ENCODE measurements around the gene HS3ST3A1. TPM values are rescaled to one million over a fixed set of nuclear protein-coding genes. Genes with fewer than 3 reads are reported as not detected.

Gene HS3ST3A1
- total RNA-seq, 1 donor from 2014 or later, result 0.93 TPM

- Histone ChIP-seq H3K27ac (no peak overlapping the region), H3K36me3 (no peaks in the 10 kb centered on the region), H3K9me3 (no peaks in the 10 kb centered on the region), H3K4me3 (no peak overlapping the region), H3K4me1 (no peaks in the 10 kb centered on the region), H3K27me3 (peaks cover 3% of the 10 kb centered on the region)
- TF ChIP-seq CTCF (IDR thresholded peaks at IDR 0.05), result no peak
- ATAC-seq (no peak), DNase-seq (no peak)
- intact Hi-C loops (cut with DNase I), result no loop called here
Measured at GRCh38 chr17:13593757-13594156, 8.0 kb downstream of the HS3ST3A1 start.

GRCh38 chr17:13593021-13593751 lies 8.5 kb downstream of the HS3ST3A1 start:
- H3K9me3 ChIP-seq, result no peaks in the 10 kb centered on the region
- H3K36me3 ChIP-seq, result no peaks in the 10 kb centered on the region
- intact Hi-C loops (cut with DNase I), result no loop called here
- no peak overlapping the region for H3K4me3 ChIP-seq
- no peaks in the 10 kb centered on the region for H3K4me1 ChIP-seq
- TF ChIP-seq CTCF (IDR thresholded peaks at IDR 0.05), result no peak
- no peak for DNase-seq
- no peak overlapping the region for H3K27ac ChIP-seq
- H3K27me3 ChIP-seq, result no peaks in the 10 kb centered on the region
- no peak for ATAC-seq

GRCh38 chr17:13592427-13592826 lies 9.3 kb downstream of the HS3ST3A1 start:
- Histone ChIP-seq H3K4me3 (no peak overlapping the region), H3K9me3 (no peaks in the 10 kb centered on the region), H3K36me3 (no peaks in the 10 kb centered on the region), H3K4me1 (no peaks in the 10 kb centered on the region), H3K27me3 (no peaks in the 10 kb centered on the region), H3K27ac (no peak overlapping the region)
- TF ChIP-seq CTCF (IDR thresholded peaks at IDR 0.05), result no peak
- ATAC-seq (no peak), DNase-seq (no peak)
- intact Hi-C loops (cut with DNase I), result no loop called here

- intact Hi-C loops (cut with DNase I), result no loop called here
- ATAC-seq (no peak), DNase-seq (no peak)
Measured at GRCh38 chr17:13590441-13590840, 11.3 kb downstream of the HS3ST3A1 start.

GRCh38 chr17:13589658-13590057 lies 12.1 kb downstream of the HS3ST3A1 start:
- Histone ChIP-seq H3K36me3 (no peaks in the 10 kb centered on the region), H3K27ac (no peak overlapping the region), H3K27me3 (no peaks in the 10 kb centered on the region), H3K4me3 (no peak overlapping the region), H3K4me1 (no peaks in the 10 kb centered on the region), H3K9me3 (no peaks in the 10 kb centered on the region)
- DNase-seq (no peak), ATAC-seq (no peak)
- intact Hi-C loops (cut with DNase I), result no loop called here
- TF ChIP-seq CTCF (IDR thresholded peaks at IDR 0.05), result no peak

More at GRCh38 chr17:13590441-13590840, 11.3 kb downstream of the HS3ST3A1 start:
- no peak overlapping the region for H3K27ac ChIP-seq
- no peaks in the 10 kb centered on the region for H3K9me3 ChIP-seq
- no peaks in the 10 kb centered on the region for H3K36me3 ChIP-seq
- no peak for TF ChIP-seq CTCF (IDR thresholded peaks at IDR 0.05)
- no peak overlapping the region for H3K4me3 ChIP-seq
- H3K27me3 ChIP-seq, result no peaks in the 10 kb centered on the region
- no peaks in the 10 kb centered on the region for H3K4me1 ChIP-seq
